HG02885 (cell line): Measurements from ENCODE around the gene TTC32.
"Not testable (repeated sequence)": the region's sequence is repeated elsewhere in the genome, so short reads cannot be mapped to it uniquely, and the experiment has no call there.

Experiments used
- ATAC-seq: cut with Tn5 transposase; IDR thresholded peaks from one replicate; pipeline ENCODE4 v1.9.1; 2021; ENCODE audit warnings: mild to moderate bottlenecking; ENCODE audit not compliant: unreplicated experiment, poor library complexity

Gene TTC32

DNA sequence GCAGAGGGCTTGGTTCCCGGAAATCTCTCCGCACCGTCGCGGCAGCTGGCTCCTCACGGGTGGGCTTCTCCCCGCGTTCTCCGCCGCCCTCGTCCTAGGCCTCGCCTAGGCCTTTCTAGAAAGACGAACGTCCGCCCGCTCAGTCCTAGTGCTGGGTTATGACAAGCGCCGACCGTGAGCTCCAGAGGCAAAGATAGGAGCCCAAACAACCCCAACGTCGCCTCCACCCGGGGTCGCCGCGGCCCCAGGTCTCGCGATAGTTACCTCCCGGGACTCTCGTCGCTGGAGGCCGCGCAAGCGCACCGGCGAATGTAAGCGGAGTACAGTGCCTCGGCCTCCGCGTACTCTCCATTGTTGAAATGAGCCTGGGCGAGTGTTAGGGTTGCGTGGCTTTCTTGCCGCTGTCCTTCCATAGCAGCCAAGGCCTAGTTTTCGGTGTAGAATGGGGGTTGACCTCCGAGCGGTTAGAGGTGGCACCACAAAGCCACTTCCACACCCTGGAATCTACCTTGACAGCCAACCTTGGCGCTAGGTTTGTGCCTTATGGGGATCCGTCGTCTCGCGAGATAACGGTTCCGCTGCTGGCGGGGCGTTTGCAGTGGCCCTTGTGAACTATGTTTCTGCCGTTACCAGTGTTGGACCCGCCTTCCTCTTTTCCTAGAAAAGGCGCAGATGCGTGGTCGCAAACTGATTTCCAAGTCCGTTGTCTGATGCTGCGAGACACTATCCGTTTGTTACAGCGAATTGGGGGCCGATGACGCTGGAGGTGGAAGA, at the start of gene TTC32:
TTC32 (minus strand) TSS at position 542 of the 774 bp plus-strand sequence; CDS start at position 413, 129 bp downstream.
- peak; percentile 87 for ATAC-seq

DNA sequence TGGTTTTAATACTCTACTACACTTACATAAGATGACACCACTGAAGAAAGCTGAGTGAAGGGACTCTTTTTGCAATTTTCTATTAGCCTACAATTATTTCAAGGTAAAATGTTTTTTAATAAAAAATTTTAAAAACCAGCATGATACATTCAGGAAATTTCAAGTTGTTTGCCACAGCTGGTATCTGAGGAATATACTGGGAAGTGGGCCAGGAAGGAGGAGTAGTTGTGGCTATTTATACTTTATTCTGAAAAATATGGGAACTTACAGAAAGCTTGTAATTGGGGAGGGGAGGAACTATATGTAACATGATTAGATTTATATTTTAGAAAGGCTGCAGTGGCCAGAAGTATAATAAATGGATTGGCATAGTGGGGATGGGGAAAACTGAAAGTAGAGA, 47.3 kb upstream of the TTC32 start:
- no peak for ATAC-seq

DNA sequence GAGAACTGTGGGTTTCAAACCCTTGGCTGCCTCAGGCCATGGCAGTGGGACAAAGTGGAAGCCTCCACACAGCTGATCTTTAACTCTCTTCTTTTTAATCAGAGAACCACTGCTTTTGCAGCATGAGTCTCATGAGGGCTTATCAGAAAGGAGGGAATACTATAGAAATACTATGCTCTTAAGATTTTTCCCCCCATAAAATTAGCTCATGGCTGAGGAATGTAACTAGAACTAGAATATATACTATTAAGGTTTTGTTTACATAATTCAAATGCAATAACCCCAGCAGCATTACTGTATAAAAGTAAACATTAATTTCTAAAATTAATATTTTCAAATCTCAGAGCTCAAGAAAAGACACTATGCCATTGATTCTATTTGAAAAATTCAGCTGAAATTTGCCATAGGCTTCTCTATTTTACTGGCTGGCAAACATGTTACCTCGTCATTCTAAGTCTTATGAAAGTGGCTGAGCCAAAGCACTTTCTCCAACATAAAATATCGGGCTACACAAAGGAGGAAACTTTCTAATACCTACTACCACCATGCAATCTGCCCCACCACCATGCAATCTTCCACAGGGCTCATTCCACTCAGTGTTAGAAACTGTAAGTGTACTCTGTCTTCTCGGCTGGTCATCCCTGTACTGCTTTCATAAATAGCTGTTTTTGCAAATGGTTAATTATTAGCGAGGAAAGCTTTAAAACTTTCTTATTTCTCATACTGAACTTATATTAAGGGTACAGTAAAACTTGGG, 45.6 kb upstream of the TTC32 start:
- ATAC-seq = no peak

DNA sequence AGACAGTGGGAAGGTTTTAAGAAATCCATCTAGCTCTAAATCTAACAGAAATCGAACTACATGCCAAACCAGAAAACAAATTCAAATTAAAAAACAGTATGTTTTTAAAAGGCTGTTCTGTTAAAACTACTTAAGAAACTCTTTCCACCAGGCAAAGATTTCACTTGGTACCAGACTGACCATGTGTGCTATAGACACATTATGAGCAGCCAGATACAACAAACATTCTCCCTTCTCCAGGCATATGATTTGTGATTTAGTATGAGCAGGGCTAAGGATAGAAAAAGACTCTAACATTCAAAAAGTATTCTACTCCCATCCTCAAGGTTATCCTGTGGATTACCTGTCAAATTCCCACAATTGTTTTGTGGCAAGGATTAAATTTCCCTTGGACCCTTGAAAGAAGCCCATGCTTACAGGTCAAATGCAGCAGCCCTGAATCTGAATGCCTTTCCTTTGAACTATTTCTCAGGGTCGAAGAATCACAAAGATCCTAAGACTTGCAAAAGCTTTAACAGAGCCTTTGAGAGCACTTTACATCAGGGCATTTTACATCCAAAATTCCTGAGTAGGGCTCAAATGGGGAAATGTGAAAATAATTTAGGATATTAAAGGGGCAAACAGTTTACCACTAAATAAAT, 42.5 kb upstream of the TTC32 start:
- no peak for ATAC-seq

DNA sequence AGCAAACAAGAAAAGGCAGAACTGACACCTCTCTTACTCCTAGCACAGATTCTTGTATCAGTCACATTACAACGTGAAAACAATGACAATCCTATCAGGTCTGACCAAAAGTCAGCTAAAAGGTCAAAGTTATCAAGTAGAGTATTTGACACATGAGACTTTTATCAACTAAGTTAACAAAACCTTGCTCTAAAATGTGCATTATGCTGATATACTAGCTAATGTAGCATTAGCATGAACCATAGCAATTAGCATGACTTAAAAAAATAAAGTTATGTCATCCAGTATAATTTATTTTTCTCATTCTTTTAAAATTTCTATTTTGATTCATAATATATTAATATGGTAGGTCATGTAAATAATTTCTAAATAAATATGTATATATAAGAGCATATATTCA, 41.4 kb upstream of the TTC32 start:
- ATAC-seq = no peak

DNA sequence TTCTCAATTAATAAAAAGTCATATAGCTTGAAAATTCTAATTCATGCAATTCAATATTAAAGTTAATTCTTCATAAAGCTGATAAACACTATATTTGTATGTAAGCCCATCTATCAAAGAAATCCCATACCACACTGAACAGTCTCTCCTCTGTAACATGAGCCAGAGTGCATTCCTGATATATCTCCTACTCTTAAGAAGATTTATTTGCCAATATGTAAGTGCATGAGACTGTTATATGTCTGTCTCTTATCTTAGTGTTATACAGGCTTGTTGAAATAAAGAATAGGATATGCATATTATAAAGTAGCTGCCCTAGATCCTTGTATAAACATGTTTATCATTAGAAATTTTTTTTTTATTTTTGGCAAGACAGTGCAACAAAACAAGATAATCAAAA, 40.4 kb upstream of the TTC32 start:
- no peak for ATAC-seq

DNA sequence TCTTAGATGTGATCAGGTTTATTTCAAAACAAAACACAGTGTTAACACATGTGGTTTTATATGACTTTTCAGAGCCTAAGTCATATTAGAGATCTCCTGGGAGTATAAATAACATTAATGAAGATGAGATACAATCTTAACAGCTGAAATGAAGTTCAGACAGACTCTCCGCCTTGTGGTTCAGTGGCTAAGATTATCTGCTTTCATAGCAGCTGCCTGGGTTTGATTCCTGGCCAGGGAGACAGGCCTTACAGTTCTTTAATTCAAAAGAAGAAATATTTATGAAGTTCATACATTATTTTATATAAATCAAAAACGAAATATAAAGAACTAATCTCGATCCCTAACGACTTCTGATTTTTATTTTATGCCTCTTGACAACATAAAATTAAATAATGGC, 35.2 kb upstream of the TTC32 start:
- ATAC-seq = no peak

DNA sequence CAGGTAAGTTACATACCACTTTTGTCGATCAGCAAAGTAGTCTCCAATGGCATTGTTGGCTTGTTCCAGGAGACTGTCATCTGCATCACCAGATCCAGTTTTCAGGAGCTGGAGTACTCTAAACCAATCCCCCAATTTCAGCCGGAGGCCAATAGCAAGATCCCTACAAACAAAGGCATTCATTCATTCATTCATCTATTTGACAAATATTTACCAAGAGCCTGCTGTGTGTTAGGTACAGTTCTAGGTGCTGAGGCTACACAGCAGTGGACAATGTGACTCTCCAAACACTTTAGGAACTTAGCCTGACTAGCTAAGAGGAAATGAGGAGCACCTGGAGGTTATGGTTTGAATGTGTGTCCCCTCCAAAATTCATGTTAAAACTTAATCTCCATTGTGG, 34.4 kb upstream of the TTC32 start:
- no peak for ATAC-seq

DNA sequence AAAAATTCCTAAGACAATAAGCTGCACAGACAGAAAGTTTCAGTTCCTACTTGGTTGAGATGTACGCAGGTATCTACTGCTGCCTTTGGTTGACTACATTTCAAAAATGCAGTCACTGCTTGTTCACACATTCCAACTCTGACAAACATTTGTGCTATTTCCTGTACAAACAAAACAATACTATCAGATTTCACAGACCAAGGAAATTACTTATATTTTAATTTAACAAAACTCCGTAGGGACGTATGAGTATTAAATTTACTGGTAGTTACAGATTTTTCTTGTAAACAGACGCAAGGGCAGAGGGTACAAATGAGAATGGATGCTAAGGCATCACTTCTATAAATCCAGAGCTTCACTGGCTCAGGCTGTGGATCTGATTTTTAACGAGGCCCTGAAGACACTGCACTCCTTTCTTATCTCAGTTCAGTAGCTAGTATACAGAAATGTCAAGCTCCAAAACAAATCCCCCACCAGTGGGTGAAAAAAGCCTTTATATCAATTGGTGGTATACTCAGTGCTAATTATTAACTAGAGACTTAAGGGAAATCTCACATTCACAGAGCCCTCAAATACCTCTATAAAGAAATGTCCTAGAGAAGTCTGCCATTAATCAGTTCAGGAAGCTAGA, 31.7 kb upstream of the TTC32 start:
- ATAC-seq = peak; percentile 75

DNA sequence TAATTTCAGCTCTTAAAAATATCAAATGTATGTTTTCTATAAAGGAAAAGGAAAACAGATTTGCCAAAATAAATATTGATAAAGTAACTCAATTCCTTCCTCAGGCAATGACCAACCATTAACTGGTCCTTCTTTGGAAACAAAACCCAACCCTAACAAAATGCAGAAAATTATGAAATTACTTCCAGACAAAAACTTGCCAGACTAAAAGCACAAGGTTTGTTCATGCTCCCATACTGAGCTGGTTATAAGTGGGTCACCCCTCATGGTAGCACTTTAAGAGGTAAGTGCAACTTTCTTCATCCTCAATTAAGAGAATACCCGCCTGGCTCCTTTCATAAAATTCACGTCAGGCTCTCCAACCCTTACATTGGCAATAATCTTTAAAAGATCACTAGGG, 31.1 kb upstream of the TTC32 start:
- peak; percentile 21 for ATAC-seq

DNA sequence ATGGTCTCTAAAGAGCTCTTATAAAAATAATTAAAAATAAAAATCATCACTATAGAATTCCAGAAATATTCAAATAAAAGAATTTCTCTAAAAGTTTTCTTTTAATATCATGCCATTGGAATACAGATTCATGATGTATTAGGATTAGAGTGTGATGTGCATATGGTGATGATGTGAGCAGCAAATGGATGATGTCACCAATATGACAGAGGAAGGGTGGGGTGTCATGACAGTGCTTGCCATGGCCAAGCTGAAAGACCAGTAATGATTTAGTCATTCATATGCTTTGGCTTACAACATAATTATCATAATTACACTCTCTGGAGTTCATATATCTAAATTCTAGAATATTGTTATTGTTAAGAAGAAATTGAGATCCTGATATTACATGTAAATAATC, 27.4 kb upstream of the TTC32 start:
- ATAC-seq = no peak

DNA sequence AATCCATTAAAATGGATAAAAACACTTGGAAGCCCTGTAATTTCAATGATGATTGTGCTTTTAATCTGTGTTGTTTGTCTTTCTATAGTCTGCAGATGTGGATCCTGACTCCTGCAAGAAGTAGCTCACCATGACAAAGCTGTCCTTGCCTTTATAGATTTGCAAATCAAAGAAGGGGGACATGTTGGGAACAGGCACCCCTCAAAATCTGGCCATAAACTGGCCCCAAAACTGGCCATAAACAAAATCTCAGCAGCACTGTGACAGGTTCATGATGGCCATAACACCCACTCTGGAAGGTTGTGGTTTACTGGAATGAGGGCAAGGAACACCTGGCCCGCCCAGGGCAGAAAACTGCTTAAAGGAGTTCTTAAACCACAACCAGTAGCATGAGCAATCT, 26.0 kb upstream of the TTC32 start:
- not testable (repeated sequence) for ATAC-seq

DNA sequence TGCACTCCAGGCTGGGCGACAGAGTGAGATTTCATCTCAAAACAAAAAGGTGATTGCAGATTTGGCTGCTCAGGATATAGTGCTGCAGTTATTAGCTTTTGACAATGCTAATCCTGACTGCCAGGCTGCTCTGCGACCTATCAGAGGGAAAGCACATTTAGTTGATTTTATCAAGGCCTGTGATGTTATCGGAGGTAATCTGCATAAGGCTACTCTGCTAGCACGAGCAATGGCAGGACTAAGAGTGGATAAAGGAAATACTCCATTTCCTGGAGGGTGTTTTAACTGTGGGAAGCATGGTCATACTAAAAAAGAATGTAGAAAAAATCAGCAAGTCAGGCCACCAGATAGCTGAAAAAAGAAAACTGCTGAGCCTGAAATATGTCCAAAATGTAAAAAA, 22.7 kb upstream of the TTC32 start:
- not testable (repeated sequence) for ATAC-seq

DNA sequence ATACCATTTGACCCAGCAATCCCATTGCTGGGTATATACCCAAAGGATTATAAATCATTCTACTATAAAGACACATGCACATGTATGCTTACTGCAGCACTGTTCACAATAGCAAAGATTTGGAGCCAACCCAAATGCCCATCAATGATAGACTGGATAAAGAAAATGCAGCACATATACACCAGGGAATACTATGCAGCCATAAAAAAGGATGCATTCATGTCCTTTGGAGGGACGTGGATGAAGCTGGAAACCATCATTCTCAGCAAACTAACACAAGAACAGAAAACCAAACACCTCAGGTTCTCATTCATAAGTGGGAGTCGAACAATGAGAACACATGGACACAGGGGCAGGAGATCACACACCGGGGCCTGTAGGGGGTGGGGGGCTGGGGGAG, 20.4 kb upstream of the TTC32 start:
- ATAC-seq = not testable (repeated sequence)

DNA sequence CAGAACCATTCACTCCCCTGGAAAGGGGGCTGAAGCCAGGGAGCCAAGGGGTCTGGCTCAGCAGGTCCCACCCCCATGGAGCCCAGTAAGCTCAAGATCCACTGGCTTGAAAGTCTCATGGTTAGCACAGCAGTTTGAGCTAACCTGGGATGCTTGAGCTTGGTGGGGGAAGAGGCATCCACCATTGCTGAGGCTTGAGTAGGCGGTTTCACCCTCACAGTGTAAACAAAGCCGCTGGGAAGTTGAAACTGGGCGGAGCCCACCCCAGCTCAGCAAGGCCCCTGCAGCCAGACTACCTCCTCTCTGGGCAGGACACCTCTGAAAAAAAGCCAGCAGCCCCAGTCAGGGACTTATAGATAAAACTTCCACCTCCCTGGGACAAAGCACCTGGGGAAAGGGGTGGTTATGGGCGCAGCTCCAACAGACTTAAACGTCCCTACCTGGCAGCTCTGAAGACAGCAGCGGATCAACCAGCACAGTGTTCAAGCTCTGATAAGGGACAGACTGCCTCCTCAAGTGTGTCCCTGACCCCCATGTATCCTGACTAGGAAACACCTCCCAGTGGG, 14.7 kb upstream of the TTC32 start:
- no peak for ATAC-seq

DNA sequence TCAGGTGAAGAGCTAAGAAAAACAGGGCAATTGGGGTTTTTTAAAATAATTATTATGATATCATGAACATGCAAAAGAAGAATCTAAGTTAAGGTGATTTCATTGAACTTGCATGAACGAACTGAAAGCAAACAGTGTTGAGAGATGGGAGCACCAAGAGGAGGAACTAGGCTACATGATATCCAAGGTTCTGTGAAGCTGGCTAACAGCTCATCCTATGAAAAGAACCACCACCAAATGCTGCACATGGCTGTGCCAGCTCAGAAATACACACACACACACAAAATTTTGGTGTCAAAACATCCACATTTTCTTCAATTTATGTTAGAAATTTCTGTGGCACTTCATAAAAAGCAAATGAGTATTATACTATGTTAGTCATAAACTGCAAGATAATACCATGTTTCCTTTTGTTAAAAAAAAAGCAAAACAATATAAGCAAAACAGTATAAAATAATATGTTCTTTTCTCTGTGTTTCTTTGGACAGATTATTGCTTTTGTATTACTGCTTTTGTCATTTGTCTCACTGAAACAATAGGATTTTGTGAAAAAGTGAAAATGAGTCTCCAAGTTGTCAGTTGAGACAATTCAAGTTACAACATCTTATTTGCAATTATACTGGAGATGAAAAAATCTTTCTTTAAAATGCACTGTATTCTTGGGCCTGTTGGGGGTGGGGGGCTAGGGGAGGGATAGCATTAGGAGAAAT, 12.6 kb upstream of the TTC32 start:
- ATAC-seq = no peak

DNA sequence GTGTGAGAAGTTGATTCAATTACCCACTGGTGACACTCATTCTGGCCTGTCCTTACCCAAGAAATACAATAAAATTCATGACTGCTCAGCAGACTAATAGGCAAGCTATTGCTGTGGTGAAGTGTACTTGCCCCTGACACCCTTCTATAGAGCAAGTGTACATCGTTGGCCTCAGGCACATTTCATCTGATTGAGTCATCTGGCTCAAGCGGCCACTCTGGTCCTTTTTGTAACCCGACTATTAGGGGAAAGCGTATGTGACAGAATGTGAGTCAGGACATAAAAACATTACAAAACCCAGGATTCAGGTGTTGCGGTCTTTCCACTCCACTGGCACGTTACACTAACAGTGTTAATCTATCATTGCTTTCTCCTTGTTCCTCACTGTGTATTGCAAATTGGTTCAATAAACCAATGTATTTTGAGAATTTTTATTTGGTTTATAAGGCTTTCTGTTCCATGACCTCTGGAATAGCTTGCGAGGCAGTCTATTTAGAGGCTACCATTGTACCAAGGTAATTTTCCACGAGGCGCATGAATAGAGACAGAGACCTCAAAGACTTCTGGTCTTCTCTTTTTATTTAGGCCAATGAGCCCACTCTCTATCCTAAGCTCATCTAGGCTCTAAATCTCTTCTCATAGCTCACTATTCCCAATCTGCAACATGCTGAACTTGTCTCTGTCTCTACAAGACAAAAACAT, 10.2 kb upstream of the TTC32 start:
- ATAC-seq = no peak

DNA sequence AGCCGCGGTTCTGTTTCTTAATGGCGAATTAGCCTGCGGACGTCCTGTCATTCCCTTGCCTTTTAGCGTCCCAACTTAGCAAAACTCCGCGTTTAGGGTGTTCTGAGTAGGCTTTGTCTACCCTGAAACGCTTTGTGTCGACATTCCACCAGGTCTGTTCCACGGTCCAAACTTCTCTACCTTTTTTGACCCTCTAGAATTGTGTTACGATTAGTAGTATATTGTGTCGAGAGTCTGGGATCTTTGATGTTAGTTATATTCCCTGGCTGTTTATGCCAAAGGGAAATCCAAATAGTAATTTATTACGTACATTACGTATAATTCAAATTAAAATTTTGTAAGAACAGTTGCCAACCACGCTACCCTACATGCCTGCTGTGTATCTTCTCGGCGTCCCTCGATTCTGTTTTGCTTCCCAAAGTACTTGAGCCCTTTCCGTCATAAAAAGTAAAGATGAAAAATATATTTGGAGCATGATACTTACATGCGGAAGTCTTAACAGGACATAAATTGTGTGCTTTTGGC, 495 bp upstream of the TTC32 start:
- ATAC-seq = peak; percentile 3

DNA sequence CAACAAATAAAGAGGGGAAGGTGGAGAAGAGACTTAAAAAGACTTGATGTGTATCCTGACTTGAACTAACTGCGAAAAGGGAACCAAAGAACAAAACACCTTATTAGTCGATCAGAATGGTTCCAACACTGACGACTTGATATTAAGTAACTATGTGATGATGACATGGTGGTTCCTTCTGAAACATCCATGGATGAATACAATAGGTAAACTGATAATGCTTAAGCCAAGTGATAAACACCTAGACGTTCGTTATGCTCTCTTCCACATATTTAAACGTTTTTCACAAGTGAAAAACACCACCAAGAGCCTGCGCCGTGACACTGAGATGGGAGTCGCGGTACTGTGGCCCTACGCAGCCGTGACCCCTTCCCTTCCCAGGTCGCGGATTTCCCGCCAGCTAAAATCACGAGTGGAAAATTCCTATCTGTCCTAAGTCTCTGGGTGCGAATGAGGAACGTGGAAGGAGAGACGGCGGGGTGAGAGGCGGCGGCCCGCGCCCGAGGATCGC, 797 bp downstream of the TTC32 start:
- ATAC-seq = peak; percentile 11
